IMR-90 (cell line): ENCODE results near the gene PGR. TPM values are rescaled to one million over a fixed set of nuclear protein-coding genes. Genes with fewer than 3 reads are reported as not detected.
A peak's percentile ranks its signal among the peaks of the same experiment; 100 is the strongest.

ENCODE experiments used
- ATAC-seq: fragments of 200-7000 bp; cut with Tn5 transposase; 2 replicates; pipeline ENCODE4 v1.9.1; 2020; ENCODE audit warnings: low read depth, mild to moderate bottlenecking, moderate library complexity
- BruUV-seq: library from RNA; stranded (reverse); fragments of 400-500 nt; replicated peaks from 2 replicates; lab custom pipeline; 2021; lab: Mats Ljungman, UMichigan
- CTCF ChIA-PET: fragments of 300-600 bp; formaldehyde crosslinking; extraction: SDS; loops from one replicate; lab custom pipeline; 2021; ENCODE audit warnings: antibody characterized with exemption; lab: Yijun Ruan, JAX
- POLR2A ChIA-PET: fragments of 300-600 bp; sonication (Branson Sonifier 250); formaldehyde crosslinking; loops from one replicate; lab custom pipeline; 2022; ENCODE audit warnings: antibody characterized with exemption; ENCODE audit not compliant: unreplicated experiment; lab: Charles Lee
- DNase-seq: peaks from one replicate; pipeline ENCODE4 v3.0.0; 2013
- H2AFZ ChIP-seq: replicated peaks from 2 replicates; pipeline ENCODE3; 2013; ENCODE audit warnings: low read length, mild to moderate bottlenecking; ENCODE audit not compliant: poor library complexity
- H2AK5ac ChIP-seq: 2 replicates; pipeline ENCODE4 v1.6.1; 2013; ENCODE audit warnings: low read depth, low read length, inconsistent platforms
- H2AK9ac ChIP-seq: replicated peaks from 2 replicates; pipeline ENCODE3; 2013; ENCODE audit warnings: mild to moderate bottlenecking, low read depth, low read length, moderate library complexity; ENCODE audit not compliant: poor library complexity
- H2BK120ac ChIP-seq: 2 replicates; pipeline ENCODE4 v1.6.1; 2013; ENCODE audit warnings: low read depth, low read length, inconsistent platforms
- H2BK15ac ChIP-seq: 3 replicates; pipeline ENCODE4 v1.6.1; 2013; ENCODE audit warnings: low read depth, low read length, inconsistent platforms
- H2BK20ac ChIP-seq: 2 replicates; pipeline ENCODE4 v1.6.1; 2013; ENCODE audit warnings: low read depth, mild to moderate bottlenecking, inconsistent platforms, low read length, moderate library complexity
- H2BK5ac ChIP-seq: 2 replicates; pipeline ENCODE4 v1.6.1; 2013; ENCODE audit warnings: mild to moderate bottlenecking, low read depth, low read length, inconsistent platforms; ENCODE audit not compliant: poor library complexity, severe bottlenecking
- H3K14ac ChIP-seq: replicated peaks from 2 replicates; pipeline ENCODE4 v1.6.1; 2013; ENCODE audit warnings: low read depth, low read length, inconsistent platforms
- H3K18ac ChIP-seq: 2 replicates; pipeline ENCODE4 v1.6.1; 2013; ENCODE audit warnings: low read depth, low read length, control low read depth
- H3K23ac ChIP-seq: 2 replicates; pipeline ENCODE4 v1.6.1; 2013; ENCODE audit warnings: low read depth, low read length, inconsistent platforms
- H3K27ac ChIP-seq: 2 replicates; pipeline ENCODE4 v1.5.1; 2013; ENCODE audit warnings: mild to moderate bottlenecking, control low read depth, low read length; ENCODE audit not compliant: insufficient read depth
- H3K27me3 ChIP-seq: 2 replicates; pipeline ENCODE4 v1.6.1; 2013; ENCODE audit warnings: low read length; ENCODE audit not compliant: control insufficient read depth, insufficient read depth
- H3K36me3 ChIP-seq: 2 replicates; pipeline ENCODE4 v1.6.1; 2013; ENCODE audit warnings: low read length, mixed read lengths; ENCODE audit not compliant: control insufficient read depth, insufficient read depth
- H3K4ac ChIP-seq: 2 replicates; pipeline ENCODE4 v1.6.1; 2013; ENCODE audit warnings: low read depth, low read length, inconsistent platforms
- H3K4me1 ChIP-seq: 2 replicates; pipeline ENCODE4 v1.6.1; 2013; ENCODE audit warnings: low read length, mixed read lengths; ENCODE audit not compliant: control insufficient read depth, insufficient read depth
- H3K4me2 ChIP-seq: 2 replicates; pipeline ENCODE4 v1.6.1; 2013; ENCODE audit warnings: low read depth, mild to moderate bottlenecking, control low read depth, low read length, moderate library complexity
- H3K4me3 ChIP-seq: 2 replicates; pipeline ENCODE4 v1.5.1; 2013; ENCODE audit warnings: low read depth, mild to moderate bottlenecking, control low read depth, low read length, moderate library complexity; ENCODE audit not compliant: insufficient read depth
- H3K56ac ChIP-seq: 2 replicates; pipeline ENCODE4 v1.6.1; 2013; ENCODE audit warnings: low read length, inconsistent platforms; ENCODE audit not compliant: insufficient read depth; ENCODE audit errors: extremely low read depth
- H3K79me1 ChIP-seq, 2 experiments: 2 replicates each; pipeline ENCODE4 v1.6.1; 2013; ENCODE audit warnings: low read length in 2 of 2, inconsistent platforms in 1 of 2, low read depth in 1 of 2
- H3K9ac ChIP-seq: 2 replicates; pipeline ENCODE4 v1.6.1; 2013; ENCODE audit warnings: low read depth, low read length, control low read depth
- H3K9me1 ChIP-seq: 2 replicates; pipeline ENCODE4 v1.6.1; 2013; ENCODE audit warnings: low read length, inconsistent platforms; ENCODE audit not compliant: insufficient read depth
- H3K9me3 ChIP-seq: 2 replicates; pipeline ENCODE4 v1.6.1; 2013; ENCODE audit warnings: low read length; ENCODE audit not compliant: control insufficient read depth, insufficient read depth
- H4K20me1 ChIP-seq: 2 replicates; pipeline ENCODE4 v1.6.1; 2013; ENCODE audit warnings: low read length, inconsistent platforms; ENCODE audit not compliant: insufficient read depth
- H4K5ac ChIP-seq: 2 replicates; pipeline ENCODE4 v1.6.1; 2013; ENCODE audit warnings: mild to moderate bottlenecking, low read depth, low read length, control low read depth
- H4K8ac ChIP-seq, 2 experiments: 2 replicates each; pipeline ENCODE4 v1.6.1; 2013; ENCODE audit warnings: low read depth in 2 of 2, low read length in 2 of 2, control low read depth in 1 of 2, inconsistent platforms in 1 of 2
- H4K91ac ChIP-seq: 2 replicates; pipeline ENCODE4 v1.6.1; 2013; ENCODE audit warnings: low read depth, low read length, inconsistent platforms; ENCODE audit not compliant: insufficient read depth
- BHLHE40 ChIP-seq: fragments of 150-350 bp; IDR thresholded peaks from 2 replicates; pipeline ENCODE4 v1.6.1; 2016; ENCODE audit warnings: mild to moderate bottlenecking, low read depth, low read length
- CHD1 ChIP-seq: IDR thresholded peaks from 2 replicates; pipeline ENCODE4 v1.6.1; 2012; ENCODE audit warnings: low read depth, low read length, improper control_type of control experiment
- CTCF ChIP-seq: conservative IDR thresholded peaks from 2 replicates; pipeline ENCODE4 v1.5.1; 2012; ENCODE audit warnings: mild to moderate bottlenecking, low read depth, low read length, improper control_type of control experiment
- ELK1 ChIP-seq: fragments of 150-350 bp; IDR thresholded peaks from 2 replicates; pipeline ENCODE4 v1.6.1; 2016; ENCODE audit warnings: low read depth, mild to moderate bottlenecking, low read length, moderate library complexity, borderline replicate concordance
- MAFK ChIP-seq: IDR thresholded peaks from 2 replicates; pipeline ENCODE4 v1.6.1; 2012; ENCODE audit warnings: low read depth, low read length, improper control_type of control experiment
- MAZ ChIP-seq: IDR thresholded peaks from 2 replicates; pipeline ENCODE4 v1.6.1; 2012; ENCODE audit warnings: low read depth, mild to moderate bottlenecking, low read length, improper control_type of control experiment, moderate library complexity, borderline replicate concordance
- MXI1 ChIP-seq: IDR thresholded peaks from 2 replicates; pipeline ENCODE4 v1.6.1; 2012; ENCODE audit warnings: low read depth, mild to moderate bottlenecking, low read length, moderate library complexity, borderline replicate concordance
- NFE2L2 ChIP-seq: fragments of 150-350 bp; IDR thresholded peaks from 2 replicates; pipeline ENCODE4 v1.6.1; 2016; ENCODE audit warnings: low read depth, mild to moderate bottlenecking, low read length
- POLR2A ChIP-seq: IDR thresholded peaks from 2 replicates; pipeline ENCODE4 v1.6.1; 2012; ENCODE audit warnings: mild to moderate bottlenecking, low read depth, low read length
- RAD21 ChIP-seq: IDR thresholded peaks from 2 replicates; pipeline ENCODE4 v1.6.1; 2012; ENCODE audit warnings: low read length, improper control_type of control experiment
- RCOR1 ChIP-seq: IDR thresholded peaks from 2 replicates; pipeline ENCODE4 v1.6.1; 2012; ENCODE audit warnings: mild to moderate bottlenecking, low read length, improper control_type of control experiment; ENCODE audit not compliant: insufficient replicate concordance
- RFX5 ChIP-seq: IDR thresholded peaks from 2 replicates; pipeline ENCODE4 v1.8.0; 2012; ENCODE audit warnings: low read depth, mild to moderate bottlenecking, low read length, moderate library complexity
- SMC3 ChIP-seq: fragments of 150-350 bp; IDR thresholded peaks from 2 replicates; pipeline ENCODE4 v1.6.1; 2016; ENCODE audit warnings: low read depth, mild to moderate bottlenecking, antibody characterized with exemption, low read length, moderate library complexity
- USF2 ChIP-seq: fragments of 150-350 bp; IDR thresholded peaks from 2 replicates; pipeline ENCODE4 v1.6.1; 2017; ENCODE audit warnings: mild to moderate bottlenecking, antibody characterized with exemption, low read length, low read depth
- WGBS, 2 experiments: methylation state at CpG; one replicate each; pipeline versions ENCODE4 v1.1.5 to v1.1.7; 2013; ENCODE audit warnings: missing lambda C conversion rate in 2 of 2; ENCODE audit not compliant: insufficient read length in 1 of 2; ENCODE audit errors: extremely low coverage in 2 of 2; 5-methylcytosine and 5-hydroxymethylcytosine counted together
- dilution Hi-C: fragments of 300-500 bp; cut with HindIII; formaldehyde crosslinking; loops from one replicate; pipeline ENCODE4 v1.14.3; 2018; ENCODE audit warnings: low sequenced_read_pairs; ENCODE audit not compliant: unreplicated experiment
- in situ Hi-C: fragments of 300-500 bp; cut with MboI; formaldehyde crosslinking; loops from 3 replicates; pipeline ENCODE4 v1.14.3; 2019; ENCODE audit warnings: low sequenced_read_pairs, inconsistent platforms, mixed read lengths
- intact Hi-C: fragments of 100-400 bp; cut with micrococcal nuclease; formaldehyde crosslinking; loops from 2 replicates; pipeline ENCODE4 v1.10.0; 2022
- polyA plus RNA-seq, 3 experiments: library from polyadenylated mRNA; depleted of rRNA; stranded (reverse); fragments of >200 nt; gene quantifications; 2 replicates each; pipeline ENCODE4 v1.2.3, GENCODE V29; 2012; ENCODE audit warnings: low replicate concordance in 1 of 3
- total RNA-seq: library from RNA; depleted of rRNA; stranded (reverse); fragments of >200 nt; gene quantifications from 2 replicates; pipeline ENCODE4 v1.2.3, GENCODE V29; 2012

Gene PGR
- total and polyA plus RNA-seq, 2 of the 4 experiments (the other 2 are of a cell fraction), result under 0.01 TPM; not detected in 1

- no peak overlapping the region for H3K18ac ChIP-seq
- H3K9me1 ChIP-seq, result no peaks in the 10 kb centered on the region
- no TSS peak for BruUV-seq
- no peak overlapping the region for H3K4ac ChIP-seq
- H2BK15ac ChIP-seq, result no peak overlapping the region; the same call in 2 of the 3 replicates
- ATAC-seq, result peak; percentile 40; the same call in 1 of the 2 replicates
- in situ Hi-C loops (no loop called here), intact Hi-C loops (no loop called here), dilution Hi-C loops (no loop called here)
- peak overlapping the region; percentile 53 for H2BK5ac ChIP-seq
- no peaks in the 10 kb centered on the region for H4K20me1 ChIP-seq
- H4K8ac ChIP-seq, result no peak overlapping the region
- H3K56ac ChIP-seq, result no peak overlapping the region
- no CpG with 5 or more reads among the region's 2 CpGs for WGBS, 2 experiments
- H3K79me1 ChIP-seq, result no peaks in the 10 kb centered on the region
- no peak overlapping the region for H3K27ac ChIP-seq
- ChIA-PET POLR2A (no interaction called here), CTCF (no interaction called here)
- no peak overlapping the region for H2AK9ac ChIP-seq
- H2AFZ ChIP-seq, result no peak overlapping the region
- H2BK120ac ChIP-seq, result no peak overlapping the region
- H3K9me3 ChIP-seq, result no peaks in the 10 kb centered on the region
- H3K27me3 ChIP-seq, result no peaks in the 10 kb centered on the region
- no peak overlapping the region for H3K9ac ChIP-seq
- H3K14ac ChIP-seq, result no peak overlapping the region
- H3K23ac ChIP-seq, result no peak overlapping the region
- no peak overlapping the region for H3K4me2 ChIP-seq
- no peak overlapping the region for H2BK20ac ChIP-seq
- no peak overlapping the region for H3K4me3 ChIP-seq
- TF ChIP-seq RAD21, result no peak
- TF ChIP-seq RFX5, result no peak
- TF ChIP-seq NFE2L2, result no peak
- TF ChIP-seq MAFK, result no peak
- no peak for TF ChIP-seq MXI1
- no peak for TF ChIP-seq MAZ
- TF ChIP-seq POLR2A, result no peak
- no peak for TF ChIP-seq ELK1
- no peak for TF ChIP-seq RCOR1
- TF ChIP-seq BHLHE40, result no peak
- TF ChIP-seq SMC3, result no peak
- TF ChIP-seq CHD1, result no peak
- no peak for TF ChIP-seq USF2
- no peak for TF ChIP-seq CTCF
- no peak overlapping the region for H4K5ac ChIP-seq
- no peaks in the 10 kb centered on the region for H3K36me3 ChIP-seq
- H4K91ac ChIP-seq, result no peak overlapping the region
- no peak overlapping the region for H2AK5ac ChIP-seq
- no peaks in the 10 kb centered on the region for H3K4me1 ChIP-seq
- peak; percentile 44 for DNase-seq
Observed at GRCh38 chr11:100991541-100991940, 138.1 kb downstream of the PGR start.
